ENCODE data around the gene MAP2.

Gene MAP2

DNA sequence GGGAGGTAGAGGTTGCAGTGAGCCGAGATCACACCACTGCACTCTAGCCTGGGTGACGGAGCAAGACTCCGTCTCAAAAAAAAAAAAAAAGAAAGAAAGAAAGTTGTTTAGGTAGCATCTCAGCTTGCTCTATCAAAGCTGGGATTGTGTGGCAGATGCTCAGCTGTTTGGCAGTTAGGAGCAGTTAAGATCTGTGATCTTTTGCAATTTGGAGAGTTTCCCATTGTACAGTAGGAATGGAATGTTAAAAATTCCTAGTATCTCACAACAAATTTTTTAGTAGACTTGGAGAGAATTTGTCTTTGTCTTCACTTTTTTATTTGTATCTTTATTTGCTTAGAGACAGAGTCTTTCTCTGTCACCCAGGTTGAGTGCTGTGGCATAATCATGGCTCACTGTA is 224.9 kb downstream of the MAP2 start:
- DNase-seq (ENCODE audit: low spot score): no peak

DNA sequence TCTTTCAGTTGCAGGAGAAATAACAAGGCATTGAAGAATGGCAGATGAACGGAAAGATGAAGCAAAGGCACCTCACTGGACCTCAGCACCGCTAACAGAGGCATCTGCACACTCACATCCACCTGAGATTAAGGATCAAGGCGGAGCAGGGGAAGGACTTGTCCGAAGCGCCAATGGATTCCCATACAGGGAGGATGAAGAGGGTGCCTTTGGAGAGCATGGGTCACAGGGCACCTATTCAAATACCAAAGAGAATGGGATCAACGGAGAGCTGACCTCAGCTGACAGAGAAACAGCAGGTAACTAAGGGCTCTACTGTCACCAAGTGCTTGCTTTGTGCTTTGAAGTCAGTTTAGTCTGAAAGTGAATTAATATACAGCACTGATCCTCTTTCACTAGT is 229.3 kb downstream of the MAP2 start:
- DNase-seq (ENCODE audit: low spot score): no peak

DNA sequence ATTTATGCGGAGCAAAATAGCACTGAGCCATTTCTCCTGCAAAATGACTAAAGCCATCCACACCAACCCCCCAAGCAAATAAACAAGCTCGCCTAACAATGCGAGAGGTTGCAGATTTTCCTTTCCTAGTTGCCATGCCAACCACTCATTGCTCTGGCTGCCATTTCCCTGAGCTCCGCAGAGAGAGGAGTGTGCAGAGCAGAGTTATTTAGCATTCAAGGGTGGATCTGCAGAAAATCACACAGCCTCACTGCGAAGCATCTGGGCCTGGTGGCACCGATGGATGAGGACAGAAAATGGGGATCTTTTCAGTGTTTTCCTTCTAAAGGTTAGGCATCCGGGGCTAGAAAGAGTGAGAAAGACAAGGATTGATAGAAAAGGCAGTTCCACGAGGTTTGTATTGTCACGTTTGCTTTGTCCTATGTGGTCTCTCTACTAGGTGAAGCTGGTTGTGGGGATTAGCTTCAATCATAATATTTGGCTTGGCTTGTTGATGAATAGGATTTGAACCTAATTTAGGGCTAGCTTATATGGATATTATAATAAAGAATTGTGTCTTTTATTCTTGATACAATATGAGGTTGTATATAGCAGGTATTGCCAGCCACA is 237.5 kb downstream of the MAP2 start:
- DNase-seq (ENCODE audit: low spot score): no peak

DNA sequence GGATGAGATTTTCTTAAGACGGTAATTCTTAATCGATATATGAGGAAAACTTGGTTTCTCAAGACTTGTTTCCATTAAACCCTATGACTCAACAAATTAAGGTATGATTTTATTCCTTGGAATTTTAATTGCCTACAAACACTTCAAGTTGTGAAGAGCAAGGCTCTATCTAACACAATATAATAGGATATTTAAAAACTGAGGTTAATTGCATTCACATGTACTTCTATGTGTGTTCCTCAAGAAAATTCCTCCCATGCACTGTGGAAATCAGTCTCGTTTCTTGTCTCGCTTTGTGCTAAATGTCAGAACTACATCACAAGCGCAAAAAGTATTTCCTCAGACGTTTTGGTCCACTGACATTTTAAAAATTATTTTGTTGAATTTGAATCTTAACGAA is 238.2 kb downstream of the MAP2 start:
- DNase-seq (ENCODE audit: low spot score): no peak

DNA sequence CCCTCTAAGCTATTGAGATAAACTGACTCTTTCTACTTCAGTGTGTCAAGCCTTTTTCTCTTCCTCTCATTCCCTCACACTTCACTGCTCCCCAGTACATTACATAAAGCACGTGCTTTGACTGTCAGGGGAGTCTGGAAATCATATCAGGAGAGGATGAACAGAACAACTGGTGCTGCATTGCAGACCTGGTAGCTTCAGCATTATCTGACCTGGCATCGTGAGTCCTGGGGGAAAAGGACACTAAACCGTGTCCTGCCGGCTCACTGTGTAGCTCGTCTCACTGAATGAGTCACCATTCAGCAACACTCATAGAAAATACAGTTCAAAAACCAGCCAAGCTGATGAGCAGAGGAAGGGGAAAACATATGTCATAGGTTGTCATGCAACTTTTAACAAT is 239.3 kb downstream of the MAP2 start:
- DNase-seq (ENCODE audit: low spot score): no peak

DNA sequence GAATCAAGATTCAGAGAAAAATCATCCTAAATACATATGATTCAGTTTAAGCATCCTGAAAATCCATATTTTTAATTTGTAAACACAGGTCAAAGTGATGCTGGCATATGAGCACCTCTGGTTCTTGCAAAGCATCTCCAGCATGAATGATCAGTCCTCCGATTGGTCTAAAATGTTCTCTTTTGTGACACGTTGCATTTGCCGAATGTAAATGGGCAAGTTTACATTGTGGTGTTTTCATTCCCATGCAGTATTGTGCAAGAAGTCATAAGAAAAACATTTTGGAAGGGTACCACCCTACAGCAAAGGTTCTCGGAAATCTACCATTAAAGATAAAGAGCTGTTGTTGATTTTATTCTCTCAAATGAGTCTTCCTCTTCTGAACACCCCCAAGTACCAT is 239.8 kb downstream of the MAP2 start:
- DNase-seq (ENCODE audit: low spot score): no peak

DNA sequence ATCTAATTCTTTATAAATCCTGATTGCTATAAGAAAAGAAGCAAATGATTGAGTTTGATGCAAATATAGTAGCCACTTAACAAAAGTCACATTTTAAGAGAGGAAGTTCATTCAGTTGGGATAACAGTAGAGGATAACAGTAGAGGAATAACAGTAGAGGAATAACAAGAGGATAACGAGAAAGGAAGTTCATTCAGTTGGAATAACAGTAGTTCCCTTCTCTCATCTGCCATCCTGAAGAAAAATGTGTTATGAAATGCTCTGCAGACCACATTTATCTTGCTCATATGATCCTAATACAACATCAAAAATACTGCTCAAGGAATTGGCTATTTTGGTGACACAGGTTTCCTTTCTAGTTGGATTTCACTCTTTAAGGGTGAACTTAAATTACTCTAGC is 242.4 kb downstream of the MAP2 start:
- DNase-seq (ENCODE audit: low spot score): no peak

DNA sequence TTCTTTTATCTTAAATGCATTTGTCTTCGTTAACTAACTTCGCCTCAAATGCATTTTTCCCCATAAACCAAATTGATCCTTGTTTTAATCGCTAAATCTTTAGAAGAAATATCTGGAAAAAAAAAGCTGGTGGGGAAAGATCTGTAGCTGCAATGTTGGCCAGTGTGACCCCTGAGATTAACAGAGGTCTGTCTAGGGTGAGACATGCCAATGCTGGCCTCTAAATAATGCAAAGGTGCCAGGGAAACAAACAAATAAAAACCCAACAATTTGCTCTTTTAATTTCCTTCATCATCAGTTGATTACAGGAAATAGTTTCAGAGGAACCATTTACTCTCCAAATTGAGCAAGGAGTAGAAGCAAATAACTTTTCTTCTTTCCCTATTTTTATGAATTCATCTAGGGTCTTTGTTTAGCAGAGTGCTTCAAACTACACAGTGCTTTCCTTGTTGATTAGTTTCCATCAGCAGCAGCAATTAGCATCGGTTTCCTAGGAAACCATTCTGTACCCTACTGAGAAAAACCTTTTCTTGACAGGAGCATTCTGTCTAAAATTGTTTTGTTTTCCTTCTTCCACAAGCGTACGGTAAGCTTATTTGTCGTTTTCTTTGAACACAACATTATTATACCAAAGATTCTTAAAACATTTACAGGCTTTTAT is 247.3 kb downstream of the MAP2 start:
- DNase-seq (ENCODE audit: low spot score): no peak

DNA sequence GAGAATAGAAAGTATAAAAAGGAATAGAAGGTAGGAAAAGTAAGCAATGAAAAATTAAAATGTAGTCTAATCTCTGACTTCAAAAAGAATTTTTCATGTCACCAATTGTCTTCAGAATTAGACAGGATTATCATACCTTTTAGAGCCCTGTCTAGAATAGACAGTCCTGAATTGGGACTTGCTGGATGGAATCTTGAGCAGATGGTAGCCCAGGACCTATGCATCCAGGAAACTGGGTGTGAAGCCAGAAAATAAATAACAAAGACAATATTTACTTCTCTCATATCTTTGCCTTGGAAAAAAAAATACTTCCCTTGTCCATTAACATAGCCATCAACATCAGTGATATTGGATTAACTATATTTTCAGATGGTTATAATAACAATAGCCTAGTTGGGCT is 250.0 kb downstream of the MAP2 start:
- DNase-seq (ENCODE audit: low spot score): no peak

GRCh38 chr2:209680596-209680995 is 256.7 kb downstream of the MAP2 start:
- no peak for DNase-seq (ENCODE audit: low spot score)

DNA sequence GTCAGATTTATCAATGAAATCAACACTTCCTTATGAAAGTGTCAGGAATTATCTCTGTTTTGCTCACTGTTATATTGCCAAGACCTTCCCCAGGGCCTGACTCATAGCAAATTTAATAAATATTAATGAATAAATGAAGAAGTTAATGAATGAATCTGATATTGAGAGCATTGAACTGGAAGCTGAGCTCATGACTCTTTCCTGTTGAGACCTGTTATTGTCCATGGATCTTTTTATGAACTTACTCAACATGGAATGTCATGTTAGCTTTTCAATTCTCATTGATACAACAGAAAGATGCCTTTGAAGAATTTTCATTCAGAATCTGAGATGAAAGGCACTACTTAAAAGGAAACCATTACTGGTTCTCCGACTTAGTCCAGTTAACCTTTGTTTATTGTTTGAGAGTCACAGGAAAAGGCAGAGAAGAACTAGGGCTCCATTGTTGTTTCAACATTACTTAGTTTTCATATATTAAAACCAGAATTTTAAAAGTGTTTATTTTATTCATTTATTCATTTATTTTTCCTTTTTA is 257.4 kb downstream of the MAP2 start:
- DNase-seq (ENCODE audit: low spot score): no peak

DNA sequence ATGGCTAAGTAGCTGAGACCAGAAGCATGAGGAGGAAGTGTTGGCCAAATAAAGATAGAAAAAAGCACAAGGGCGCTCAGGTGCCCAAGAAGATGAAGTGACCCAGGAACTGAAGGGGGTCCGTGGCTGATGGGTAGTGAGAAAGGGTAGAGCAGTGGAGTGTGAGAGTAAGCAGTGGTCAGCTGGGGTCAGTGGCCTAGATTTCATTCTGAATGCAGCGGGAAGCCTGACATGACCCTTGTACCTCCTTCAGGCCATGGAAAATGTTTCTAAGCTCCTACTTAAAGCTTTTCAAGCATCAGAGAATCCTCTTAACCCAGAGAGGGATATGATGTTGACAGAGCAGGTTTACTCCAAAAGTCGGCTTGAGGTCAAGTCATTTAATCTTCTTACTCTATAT is 258.8 kb downstream of the MAP2 start:
- no peak for DNase-seq (ENCODE audit: low spot score)

GRCh38 chr2:209685340-209685739 is 261.5 kb downstream of the MAP2 start:
- DNase-seq (ENCODE audit: low spot score): no peak

GRCh38 chr2:209685963-209686362 is 262.1 kb downstream of the MAP2 start:
- DNase-seq (ENCODE audit: low spot score): no peak

DNA sequence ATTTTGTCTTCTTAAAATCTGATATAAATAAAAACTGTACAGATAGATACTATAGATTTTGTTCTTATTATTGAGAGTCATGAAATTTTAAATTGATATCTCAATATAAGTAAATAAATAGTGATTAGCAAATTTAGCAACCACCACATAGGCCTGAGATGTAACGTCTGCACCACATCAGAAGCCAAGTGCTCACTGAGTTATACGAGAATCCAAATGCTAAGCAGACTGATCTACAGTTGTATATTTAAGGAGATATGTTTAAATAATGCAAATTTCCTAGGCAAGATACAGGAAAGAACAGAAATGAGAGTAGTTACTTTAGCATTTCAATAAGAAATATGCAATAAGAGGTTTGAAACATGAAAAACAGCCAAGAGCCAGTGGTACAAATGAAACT is 262.6 kb downstream of the MAP2 start:
- no peak for DNase-seq (ENCODE audit: low spot score)

- no peak for DNase-seq (ENCODE audit: low spot score)
Observed at GRCh38 chr2:209687323-209687969, 263.6 kb downstream of the MAP2 start.

DNA sequence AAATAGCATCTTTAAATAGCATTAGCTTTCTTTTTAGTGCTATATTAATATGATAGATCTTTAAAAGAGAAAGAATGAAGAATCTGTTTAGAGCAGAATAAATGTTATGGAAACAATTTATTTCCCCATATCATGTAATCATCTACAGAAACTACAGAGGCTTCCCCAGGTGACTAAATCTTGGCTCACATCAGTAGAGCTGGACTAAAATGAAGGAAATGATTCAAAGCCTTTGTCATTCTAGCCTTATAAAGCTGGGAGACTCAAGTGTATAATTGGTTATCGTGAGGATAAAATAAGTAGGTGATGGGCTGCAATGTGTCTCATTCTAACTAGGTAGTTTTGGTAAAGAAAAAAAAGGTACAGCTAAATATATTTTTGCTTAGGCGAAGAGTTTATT is 264.5 kb downstream of the MAP2 start:
- DNase-seq (ENCODE audit: low spot score): no peak

- DNase-seq (ENCODE audit: low spot score): no peak
Observed at GRCh38 chr2:209690029-209690754, 266.3 kb downstream of the MAP2 start.

GRCh38 chr2:209694748-209695147 is 270.9 kb downstream of the MAP2 start:
- DNase-seq (ENCODE audit: low spot score): no peak

- no peak for DNase-seq (ENCODE audit: low spot score)
Observed at GRCh38 chr2:209696836-209697711, 273.2 kb downstream of the MAP2 start.

DNA sequence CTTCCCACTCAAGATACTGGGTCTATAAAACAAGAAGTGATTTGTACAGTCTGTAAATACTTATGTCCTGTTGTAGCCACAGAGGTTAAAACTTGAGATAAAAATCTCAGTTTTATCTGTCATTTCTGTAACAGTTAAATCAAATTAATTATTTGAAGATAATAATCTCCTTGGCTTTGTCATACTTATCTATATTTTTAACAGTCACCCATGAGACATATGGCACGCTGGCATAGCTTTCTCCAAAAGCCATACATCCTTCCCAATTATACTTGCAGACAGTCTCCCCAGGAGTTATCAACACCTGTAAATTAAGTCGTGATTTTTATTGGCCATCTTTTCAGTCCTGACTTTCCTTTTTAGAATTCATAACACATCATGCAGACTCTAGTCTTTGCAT is 278.9 kb downstream of the MAP2 start:
- no peak for DNase-seq (ENCODE audit: low spot score)

GRCh38 chr2:209713219-209713618 is 289.4 kb downstream of the MAP2 start:
- DNase-seq (ENCODE audit: low spot score): no peak

Data from D341Med (cell line).